Retinal pigment epithelial cell (primary cell): ENCODE data around the gene APH1B.
A peak's percentile ranks its signal among the peaks of the same experiment; 100 is the strongest.

Experiments used
- DNase-seq: peaks from one replicate; pipeline ENCODE4 v3.0.0-alpha.2; 2010; ENCODE audit warnings: low read depth
- H3K4me3 ChIP-seq: 2 replicates; pipeline ENCODE4 v1.5.1; 2011; ENCODE audit warnings: mild to moderate bottlenecking, low read length, control low read depth, moderate library complexity
- CTCF ChIP-seq: conservative IDR thresholded peaks from 2 replicates; pipeline ENCODE4 v1.5.1; 2011; ENCODE audit warnings: low read depth, low read length, control low read depth, inconsistent platforms

APH1B gene

GRCh38 chr15:63345391-63345752, 68.0 kb downstream of the APH1B start:
- no peak overlapping the region for H3K4me3 ChIP-seq
- TF ChIP-seq CTCF = no peak
- no peak for DNase-seq

GRCh38 chr15:63347074-63347857, 69.9 kb downstream of the APH1B start:
- no peak overlapping the region for H3K4me3 ChIP-seq
- DNase-seq = no peak
- TF ChIP-seq CTCF = no peak

- peak; percentile 79 for DNase-seq
- no peak overlapping the region for H3K4me3 ChIP-seq
- no peak for TF ChIP-seq CTCF
Measured at GRCh38 chr15:63348392-63348791, 71.0 kb downstream of the APH1B start.

GRCh38 chr15:63349156-63349555, 71.8 kb downstream of the APH1B start:
- DNase-seq = no peak
- H3K4me3 ChIP-seq = no peak overlapping the region
- no peak for TF ChIP-seq CTCF

- TF ChIP-seq CTCF = no peak
- H3K4me3 ChIP-seq = no peak overlapping the region
- DNase-seq = no peak
Measured at GRCh38 chr15:63349621-63350020, 72.2 kb downstream of the APH1B start.

- H3K4me3 ChIP-seq = no peak overlapping the region
- no peak for TF ChIP-seq CTCF
- DNase-seq = no peak
Measured at GRCh38 chr15:63350178-63350621, 72.8 kb downstream of the APH1B start.

- TF ChIP-seq CTCF = no peak
- H3K4me3 ChIP-seq = no peak overlapping the region
- no peak for DNase-seq
Measured at GRCh38 chr15:63351170-63351569, 73.8 kb downstream of the APH1B start.
